H9 (cell line): ENCODE results near the gene RAB31. TPM values are rescaled to one million over a fixed set of nuclear protein-coding genes. Genes with fewer than 3 reads are reported as not detected.

Experiments
- DNase-seq: peaks from one replicate; pipeline ENCODE4 v3.0.0-alpha.2; 2017
- H2AFZ ChIP-seq: one replicate; pipeline ENCODE4 v1.6.1; 2013; ENCODE audit warnings: mild to moderate bottlenecking, low read length, control low read depth, moderate library complexity
- H2AK5ac ChIP-seq: 2 replicates; pipeline ENCODE4 v1.6.1; 2013; ENCODE audit warnings: low read length, control low read depth, mixed read lengths; ENCODE audit not compliant: insufficient read length
- H2BK120ac ChIP-seq: one replicate; pipeline ENCODE4 v1.6.1; 2013; ENCODE audit warnings: low read depth, mild to moderate bottlenecking, low read length, control low read depth, inconsistent platforms; ENCODE audit not compliant: poor library complexity, severe bottlenecking
- H2BK12ac ChIP-seq: 2 replicates; pipeline ENCODE4 v1.6.1; 2013; ENCODE audit warnings: low read length, control low read depth, mixed read lengths, low read depth; ENCODE audit not compliant: insufficient read length
- H2BK15ac ChIP-seq: 2 replicates; pipeline ENCODE4 v1.6.1; 2013; ENCODE audit warnings: low read depth, low read length, control low read depth
- H2BK20ac ChIP-seq: one replicate; pipeline ENCODE4 v1.6.1; 2013; ENCODE audit warnings: low read depth, mild to moderate bottlenecking, low read length, control low read depth, inconsistent platforms; ENCODE audit not compliant: poor library complexity, severe bottlenecking
- H2BK5ac ChIP-seq: 2 replicates; pipeline ENCODE4 v1.6.1; 2013; ENCODE audit warnings: low read length, control low read depth, mixed read lengths; ENCODE audit not compliant: insufficient read length
- H3K14ac ChIP-seq: 2 replicates; pipeline ENCODE4 v1.6.1; 2013; ENCODE audit warnings: low read length, control low read depth; ENCODE audit not compliant: insufficient read depth
- H3K18ac ChIP-seq: 2 replicates; pipeline ENCODE4 v1.6.1; 2013; ENCODE audit warnings: low read depth, mild to moderate bottlenecking, mixed read lengths, low read length, control low read depth; ENCODE audit not compliant: insufficient read length
- H3K23ac ChIP-seq: 2 replicates; pipeline ENCODE4 v1.6.1; 2013; ENCODE audit warnings: low read length, control low read depth, mixed read lengths, low read depth; ENCODE audit not compliant: insufficient read length
- H3K23me2 ChIP-seq: 2 replicates; pipeline ENCODE4 v1.6.1; 2013; ENCODE audit warnings: low read depth, mild to moderate bottlenecking, mixed read lengths, low read length, control low read depth; ENCODE audit not compliant: insufficient read length, poor library complexity, severe bottlenecking
- H3K27ac ChIP-seq: 2 replicates; pipeline ENCODE4 v1.5.1; 2013; ENCODE audit warnings: low read length, control low read depth, mixed read lengths, low read depth; ENCODE audit not compliant: insufficient read length
- H3K27me3 ChIP-seq: 2 replicates; pipeline ENCODE4 v1.6.1; 2013; ENCODE audit warnings: low read length, control low read depth, inconsistent platforms; ENCODE audit not compliant: insufficient read depth
- H3K4ac ChIP-seq: 2 replicates; pipeline ENCODE4 v1.6.1; 2013; ENCODE audit warnings: low read depth, mild to moderate bottlenecking, control low read depth, inconsistent platforms, low read length, moderate library complexity
- H3K4me1 ChIP-seq: 2 replicates; pipeline ENCODE4 v1.6.1; 2013; ENCODE audit warnings: low read length, control low read depth, inconsistent platforms; ENCODE audit not compliant: insufficient read depth
- H3K4me2 ChIP-seq: 2 replicates; pipeline ENCODE4 v1.6.1; 2013; ENCODE audit warnings: low read length, control low read depth, mixed read lengths; ENCODE audit not compliant: insufficient read length, insufficient read depth
- H3K56ac ChIP-seq: 2 replicates; pipeline ENCODE4 v1.6.1; 2013; ENCODE audit warnings: low read depth, mild to moderate bottlenecking, mixed read lengths, low read length, control low read depth; ENCODE audit not compliant: insufficient read length
- H3K79me1 ChIP-seq: 2 replicates; pipeline ENCODE4 v1.6.1; 2013; ENCODE audit warnings: low read depth, mild to moderate bottlenecking, moderate library complexity, low read length, control low read depth, inconsistent platforms; ENCODE audit not compliant: insufficient read depth, poor library complexity, severe bottlenecking
- H3K79me2 ChIP-seq: 2 replicates; pipeline ENCODE4 v1.6.1; 2013; ENCODE audit warnings: low read length, control low read depth, inconsistent platforms; ENCODE audit not compliant: insufficient read depth
- H3K9ac ChIP-seq: 2 replicates; pipeline ENCODE4 v1.6.1; 2013; ENCODE audit warnings: low read length, control low read depth, mixed read lengths; ENCODE audit not compliant: insufficient read length; ENCODE audit errors: extremely low read depth
- H3K9me3 ChIP-seq: one replicate; pipeline ENCODE4 v1.6.1; 2013; ENCODE audit warnings: low read depth, low read length, inconsistent platforms; ENCODE audit not compliant: control insufficient read depth
- H3T11ph ChIP-seq: one replicate; pipeline ENCODE4 v1.6.1; 2013; ENCODE audit warnings: mild to moderate bottlenecking, low read length, control low read depth, inconsistent platforms
- H4K20me1 ChIP-seq: one replicate; pipeline ENCODE4 v1.6.1; 2013; ENCODE audit not compliant: control insufficient read depth, insufficient read length, insufficient read depth
- H4K5ac ChIP-seq: 2 replicates; pipeline ENCODE4 v1.6.1; 2013; ENCODE audit warnings: low read depth, mild to moderate bottlenecking, mixed read lengths, low read length, control low read depth; ENCODE audit not compliant: insufficient read length
- H4K8ac ChIP-seq: replicated peaks from 2 replicates; pipeline ENCODE4 v1.6.1; 2013; ENCODE audit warnings: low read length, control low read depth, mixed read lengths, low read depth; ENCODE audit not compliant: insufficient read length
- H4K91ac ChIP-seq: 2 replicates; pipeline ENCODE4 v1.6.1; 2013; ENCODE audit warnings: low read depth, mild to moderate bottlenecking, moderate library complexity, mixed read lengths, low read length, control low read depth; ENCODE audit not compliant: insufficient read length
- H3K27ac Mint-ChIP-seq, 3 experiments: 2 replicates in 2 of 3; 3 replicates in 1 of 3; pipeline ENCODE4 v1.8.0; 2020 to 2021; ENCODE audit warnings: mixed read lengths in 3 of 3, mild to moderate bottlenecking in 1 of 3, moderate library complexity in 1 of 3
- H3K27me3 Mint-ChIP-seq: 2 replicates; pipeline ENCODE4 v1.8.0; 2021; ENCODE audit warnings: low read depth, mild to moderate bottlenecking, moderate library complexity, mixed read lengths
- H3K36me3 Mint-ChIP-seq, 3 experiments: 2 replicates in 2 of 3; 3 replicates in 1 of 3; pipeline ENCODE4 v1.8.0; 2020 to 2021; ENCODE audit warnings: low read depth in 3 of 3, mixed read lengths in 3 of 3; ENCODE audit not compliant: insufficient read depth in 1 of 3
- H3K4me1 Mint-ChIP-seq, 2 experiments: 2 replicates each; pipeline ENCODE4 v1.8.0; 2020; ENCODE audit warnings: mixed read lengths in 2 of 2
- H3K4me3 Mint-ChIP-seq, 2 experiments: 2 replicates in 1 of 2; 3 replicates in 1 of 2; pipeline ENCODE4 v1.8.0; 2020 to 2021; ENCODE audit warnings: mild to moderate bottlenecking in 2 of 2, mixed read lengths in 2 of 2, moderate library complexity in 1 of 2
- H3K9me3 Mint-ChIP-seq, 2 experiments: 2 replicates in 1 of 2; 3 replicates in 1 of 2; pipeline ENCODE4 v1.8.0; 2020; ENCODE audit warnings: mild to moderate bottlenecking in 2 of 2, mixed read lengths in 2 of 2, moderate library complexity in 1 of 2
- CTCF ChIP-seq: fragments of 200-600 bp; sonication (generic); conservative IDR thresholded peaks from 3 replicates; pipeline ENCODE4 v1.8.0; 2021; ENCODE audit warnings: antibody characterized with exemption, mild to moderate bottlenecking
- WGBS: extraction: QIAGEN DNeasy Blood & Tissue Kit; methylation state at CpG from one replicate; pipeline ENCODE4 v1.1.7; 2013; ENCODE audit warnings: missing lambda C conversion rate, low lambda C conversion rate, mixed read lengths; ENCODE audit not compliant: insufficient read length; ENCODE audit errors: extremely low coverage; 5-methylcytosine and 5-hydroxymethylcytosine counted together
- total RNA-seq: library from RNA; stranded (reverse); gene quantifications from 2 replicates; pipeline ENCODE4 v1.2.1, GENCODE V29; 2021

The RAB31 gene
- total RNA-seq, 1 experiment from 2014 or later = 22.4 TPM

GRCh38 chr18:9817725-9818422, 109.8 kb downstream of the RAB31 start:
- no peak overlapping the region for H2BK20ac ChIP-seq
- no peak overlapping the region for H2AFZ ChIP-seq
- Mint-ChIP-seq H3K27ac (no peak overlapping the region), H3K9me3 (peaks cover 3 to 12% of the 10 kb centered on the region in 2 experiments; a peak in 3 of 5 replicates), H3K36me3 (peaks cover 0 to 20% (median 8%) of the 10 kb centered on the region in 3 experiments; a peak in 4 of 7 replicates), H3K4me3 (no peak overlapping the region), H3K4me1 (peaks cover 0 to 4% of the 10 kb centered on the region in 2 experiments; a peak in 2 of 4 replicates), H3K27me3 (no peaks in the 10 kb centered on the region)
- no peak overlapping the region for H3K27ac ChIP-seq
- TF ChIP-seq CTCF = no peak
- no peak overlapping the region for H2BK120ac ChIP-seq
- H4K20me1 ChIP-seq = no peaks in the 10 kb centered on the region
- no peaks in the 10 kb centered on the region for H3K27me3 ChIP-seq
- no peaks in the 10 kb centered on the region for H3K23me2 ChIP-seq
- no peak overlapping the region for H4K91ac ChIP-seq
- no CpG with 5 or more reads among the region's 8 CpGs for WGBS
- H3K4ac ChIP-seq = no peak overlapping the region
- H3K9me3 ChIP-seq = no peaks in the 10 kb centered on the region
- no peak overlapping the region for H4K5ac ChIP-seq
- H3K9ac ChIP-seq = no peak overlapping the region
- H2BK12ac ChIP-seq = no peak overlapping the region
- H3T11ph ChIP-seq = no peak overlapping the region
- H3K18ac ChIP-seq = no peak overlapping the region
- H4K8ac ChIP-seq = no peak overlapping the region
- no peaks in the 10 kb centered on the region for H3K4me1 ChIP-seq
- H2BK15ac ChIP-seq = no peak overlapping the region
- H3K23ac ChIP-seq = no peak overlapping the region
- no peak overlapping the region for H3K56ac ChIP-seq
- H3K14ac ChIP-seq = no peak overlapping the region
- no peaks in the 10 kb centered on the region for H3K79me1 ChIP-seq
- DNase-seq = no peak
- H2AK5ac ChIP-seq = no peak overlapping the region
- no peak overlapping the region for H3K4me2 ChIP-seq
- H2BK5ac ChIP-seq = no peak overlapping the region
- no peaks in the 10 kb centered on the region for H3K79me2 ChIP-seq
